Measurements from ENCODE around the gene RAD51B.
"Not testable (repeated sequence)": the region's sequence is repeated elsewhere in the genome, so short reads cannot be mapped to it uniquely, and the experiment has no call there.

Gene RAD51B

GRCh38 chr14:68758301-68758700 is 938.7 kb downstream of the RAD51B start:
- FAIRE-seq (no peak), DNase-seq (ENCODE audit: insufficient read length, low spot score) (no peak)
- TF ChIP-seq TAF1 (IDR thresholded peaks at IDR 0.05; ENCODE audit: low read depth, low read length) (no peak), POU2F2 (IDR thresholded peaks at IDR 0.05; ENCODE audit: low read depth, low read length) (no peak), SPI1 (IDR thresholded peaks at IDR 0.05; ENCODE audit: low read depth, low read length) (no peak), PAX5 (IDR thresholded peaks at IDR 0.05; ENCODE audit: insufficient read depth, low read length, severe bottlenecking) (no peak), POLR2AphosphoS5 (IDR thresholded peaks at IDR 0.05; ENCODE audit: low read depth, low read length) (no peak), POLR2A (IDR thresholded peaks at IDR 0.05; ENCODE audit: low read depth, low read length) (no peak)

GRCh38 chr14:68759017-68759560 is 939.5 kb downstream of the RAD51B start:
- TF ChIP-seq POU2F2 (IDR thresholded peaks at IDR 0.05; ENCODE audit: low read depth, low read length) (no peak), SPI1 (IDR thresholded peaks at IDR 0.05; ENCODE audit: low read depth, low read length) (no peak), TAF1 (IDR thresholded peaks at IDR 0.05; ENCODE audit: low read depth, low read length) (no peak), PAX5 (IDR thresholded peaks at IDR 0.05; ENCODE audit: insufficient read depth, low read length, severe bottlenecking) (no peak), POLR2A (IDR thresholded peaks at IDR 0.05; ENCODE audit: low read depth, low read length) (no peak), POLR2AphosphoS5 (IDR thresholded peaks at IDR 0.05; ENCODE audit: low read depth, low read length) (no peak)
- FAIRE-seq = no peak
- DNase-seq (ENCODE audit: insufficient read length, low spot score) = no peak

GRCh38 chr14:68759937-68760336 is 940.4 kb downstream of the RAD51B start:
- TF ChIP-seq POLR2AphosphoS5 (IDR thresholded peaks at IDR 0.05; ENCODE audit: low read depth, low read length) (no peak), POU2F2 (IDR thresholded peaks at IDR 0.05; ENCODE audit: low read depth, low read length) (no peak), SPI1 (IDR thresholded peaks at IDR 0.05; ENCODE audit: low read depth, low read length) (no peak), PAX5 (IDR thresholded peaks at IDR 0.05; ENCODE audit: insufficient read depth, low read length, severe bottlenecking) (no peak), POLR2A (IDR thresholded peaks at IDR 0.05; ENCODE audit: low read depth, low read length) (no peak), TAF1 (IDR thresholded peaks at IDR 0.05; ENCODE audit: low read depth, low read length) (no peak)
- no peak for DNase-seq (ENCODE audit: insufficient read length, low spot score)
- FAIRE-seq = no peak

- DNase-seq (ENCODE audit: insufficient read length, low spot score) = no peak
- TF ChIP-seq TAF1 (IDR thresholded peaks at IDR 0.05; ENCODE audit: low read depth, low read length) = no peak
- TF ChIP-seq POU2F2 (IDR thresholded peaks at IDR 0.05; ENCODE audit: low read depth, low read length) = no peak
- no peak for TF ChIP-seq SPI1 (IDR thresholded peaks at IDR 0.05; ENCODE audit: low read depth, low read length)
- no peak for TF ChIP-seq POLR2AphosphoS5 (IDR thresholded peaks at IDR 0.05; ENCODE audit: low read depth, low read length)
- TF ChIP-seq PAX5 (IDR thresholded peaks at IDR 0.05; ENCODE audit: insufficient read depth, low read length, severe bottlenecking) = no peak
- TF ChIP-seq POLR2A (IDR thresholded peaks at IDR 0.05; ENCODE audit: low read depth, low read length) = no peak
- FAIRE-seq = no peak
These were observed 941.2 kb downstream of the RAD51B start for GRCh38 chr14:68760761-68761160.

GRCh38 chr14:68761391-68761790 is 941.8 kb downstream of the RAD51B start:
- FAIRE-seq (no peak), DNase-seq (ENCODE audit: insufficient read length, low spot score) (no peak)
- TF ChIP-seq PAX5 (IDR thresholded peaks at IDR 0.05; ENCODE audit: insufficient read depth, low read length, severe bottlenecking) = no peak
- no peak for TF ChIP-seq TAF1 (IDR thresholded peaks at IDR 0.05; ENCODE audit: low read depth, low read length)
- TF ChIP-seq POU2F2 (IDR thresholded peaks at IDR 0.05; ENCODE audit: low read depth, low read length) = no peak
- TF ChIP-seq SPI1 (IDR thresholded peaks at IDR 0.05; ENCODE audit: low read depth, low read length) = no peak
- TF ChIP-seq POLR2A (IDR thresholded peaks at IDR 0.05; ENCODE audit: low read depth, low read length) = no peak

GRCh38 chr14:68762953-68763764 is 943.6 kb downstream of the RAD51B start:
- no peak for TF ChIP-seq TAF1 (IDR thresholded peaks at IDR 0.05; ENCODE audit: low read depth, low read length)
- no peak for TF ChIP-seq POLR2AphosphoS5 (IDR thresholded peaks at IDR 0.05; ENCODE audit: low read depth, low read length)
- TF ChIP-seq POLR2A (IDR thresholded peaks at IDR 0.05; ENCODE audit: low read depth, low read length) = no peak
- no peak for TF ChIP-seq PAX5 (IDR thresholded peaks at IDR 0.05; ENCODE audit: insufficient read depth, low read length, severe bottlenecking)
- TF ChIP-seq POU2F2 (IDR thresholded peaks at IDR 0.05; ENCODE audit: low read depth, low read length) = no peak
- FAIRE-seq (no peak), DNase-seq (ENCODE audit: insufficient read length, low spot score) (no peak)

GRCh38 chr14:68763843-68764242 is 944.3 kb downstream of the RAD51B start:
- not testable (repeated sequence) for DNase-seq (ENCODE audit: insufficient read length, low spot score); FAIRE-seq

- FAIRE-seq (no peak), DNase-seq (ENCODE audit: insufficient read length, low spot score) (no peak)
- TF ChIP-seq POU2F2 (IDR thresholded peaks at IDR 0.05; ENCODE audit: low read depth, low read length) = no peak
- TF ChIP-seq PAX5 (IDR thresholded peaks at IDR 0.05; ENCODE audit: insufficient read depth, low read length, severe bottlenecking) = no peak
- TF ChIP-seq SPI1 (IDR thresholded peaks at IDR 0.05; ENCODE audit: low read depth, low read length) = no peak
- no peak for TF ChIP-seq POLR2AphosphoS5 (IDR thresholded peaks at IDR 0.05; ENCODE audit: low read depth, low read length)
- TF ChIP-seq POLR2A (IDR thresholded peaks at IDR 0.05; ENCODE audit: low read depth, low read length) = no peak
- no peak for TF ChIP-seq TAF1 (IDR thresholded peaks at IDR 0.05; ENCODE audit: low read depth, low read length)
These were observed 947.0 kb downstream of the RAD51B start for GRCh38 chr14:68766299-68767247.

- DNase-seq (ENCODE audit: insufficient read length, low spot score) (no peak), FAIRE-seq (no peak)
- TF ChIP-seq TAF1 (IDR thresholded peaks at IDR 0.05; ENCODE audit: low read depth, low read length) (no peak), PAX5 (IDR thresholded peaks at IDR 0.05; ENCODE audit: insufficient read depth, low read length, severe bottlenecking) (no peak), POLR2A (IDR thresholded peaks at IDR 0.05; ENCODE audit: low read depth, low read length) (no peak), POU2F2 (IDR thresholded peaks at IDR 0.05; ENCODE audit: low read depth, low read length) (no peak), POLR2AphosphoS5 (IDR thresholded peaks at IDR 0.05; ENCODE audit: low read depth, low read length) (no peak), SPI1 (IDR thresholded peaks at IDR 0.05; ENCODE audit: low read depth, low read length) (no peak)
These were observed 947.7 kb downstream of the RAD51B start for GRCh38 chr14:68767248-68767645.

Data from GM12891 (cell line).